Forelimb muscle (tissue), 1 donor: ENCODE results near the gene PGD. TPM values are rescaled to one million over a fixed set of nuclear protein-coding genes. Genes with fewer than 3 reads are reported as not detected.

Source experiments
- polyA plus RNA-seq: library from polyadenylated mRNA; unstranded; fragments of 120-200 nt; gene quantifications from one replicate; pipeline ENCODE4 v1.2.1, GENCODE V29; 2013; ENCODE audit not compliant: insufficient read length

Gene PGD
- polyA plus RNA-seq, 1 donor = 93.4 TPM

Other genes with a start within 250 kb of the PGD start
- 188 TPM for gene KIF1B, start 188.5 kb upstream of the PGD start, polyA plus RNA-seq
- gene CENPS, start 31.4 kb downstream of the PGD start, polyA plus RNA-seq = 8.7 TPM
- 1.4 TPM for gene CORT, start 51.0 kb downstream of the PGD start, polyA plus RNA-seq
- gene DFFA, start 73.5 kb downstream of the PGD start, polyA plus RNA-seq = 18.9 TPM
- gene PEX14, start 75.9 kb downstream of the PGD start, polyA plus RNA-seq = 13.9 TPM